Lung (tissue), 12 donors: Measurements from ENCODE around the gene UAP1. TPM values are rescaled to one million over a fixed set of nuclear protein-coding genes. Genes with fewer than 3 reads are reported as not detected.

Experiments
- ATAC-seq: fragments of 200-7000 bp; cut with Tn5 transposase; one replicate; pipeline ENCODE4 v1.9.1; 2020; ENCODE audit warnings: moderate number of reproducible peaks; ENCODE audit not compliant: insufficient read depth, low FRiP score
- DNase-seq, 3 donors: peaks; one replicate each; pipeline ENCODE4 v3.0.0-alpha.2; 2013 to 2017
- H3K27ac ChIP-seq, 2 donors: one replicate each; pipeline ENCODE4 v1.5.1; 2013; ENCODE audit warnings: mild to moderate bottlenecking in 2 of 2, moderate library complexity in 2 of 2, control low read depth in 1 of 2, inconsistent platforms in 1 of 2, low read depth in 1 of 2, low read length in 1 of 2
- H3K27me3 ChIP-seq, 3 donors: one replicate each; pipeline ENCODE4 v1.5.1; 2013; ENCODE audit warnings: low read length in 2 of 3; ENCODE audit not compliant: control insufficient read depth in 3 of 3, insufficient read depth in 3 of 3
- H3K36me3 ChIP-seq, 4 donors: one replicate each; pipeline ENCODE4 v1.5.1; 2013; ENCODE audit warnings: low read length in 4 of 4, mild to moderate bottlenecking in 1 of 4, moderate library complexity in 1 of 4; ENCODE audit not compliant: control insufficient read depth in 4 of 4, insufficient read depth in 4 of 4
- H3K4me1 ChIP-seq, 5 donors: one replicate each; pipeline ENCODE4 v1.5.1; 2013; ENCODE audit warnings: low read length in 5 of 5, mild to moderate bottlenecking in 2 of 5, moderate library complexity in 1 of 5; ENCODE audit not compliant: control insufficient read depth in 5 of 5, insufficient read depth in 5 of 5
- H3K4me3 ChIP-seq: one replicate; pipeline ENCODE4 v1.5.1; 2013; ENCODE audit warnings: mild to moderate bottlenecking, control low read depth, moderate library complexity
- H3K9ac ChIP-seq, 2 donors: one replicate each; pipeline ENCODE4 v1.5.1; 2013; ENCODE audit warnings: low read length in 2 of 2, control low read depth in 1 of 2; ENCODE audit not compliant: insufficient read depth in 1 of 2
- H3K9me3 ChIP-seq, 4 donors: one replicate each; pipeline ENCODE4 v1.5.1; 2013; ENCODE audit warnings: low read length in 3 of 4, mild to moderate bottlenecking in 1 of 4, moderate library complexity in 1 of 4; ENCODE audit not compliant: control insufficient read depth in 4 of 4, insufficient read depth in 3 of 4
- CTCF ChIP-seq: IDR thresholded peaks from 2 replicates; pipeline ENCODE4 v1.5.1; 2012; ENCODE audit warnings: mild to moderate bottlenecking; ENCODE audit errors: control extremely low read depth, extremely low read depth
- WGBS, 2 donors: extraction: QIAGEN DNeasy Blood & Tissue Kit; methylation state at CpG; one replicate each; pipeline ENCODE4 v1.1.7; 2013; 5-methylcytosine and 5-hydroxymethylcytosine counted together
- polyA plus RNA-seq, 2 donors: library from polyadenylated mRNA; stranded (reverse); fragments of 200-250 nt; gene quantifications; one replicate each; pipeline ENCODE4 v1.2.1, GENCODE V29; 2013
- total RNA-seq, 2 donors: library from RNA; depleted of rRNA in 1 of 2; stranded (reverse); fragments of >200 nt in 1 of 2; gene quantifications; one replicate each; pipeline ENCODE4 v1.2.1, GENCODE V29; 2014 to 2021
- donor health status: control.
- donor health status: control.
- donor health status: Bipolar disorder and iron deficiency.
- donor health status: healthy.
- donor health status: DM: yes; HTN: yes; CAD: no.

UAP1 gene
- total and polyA plus RNA-seq, 4 donors, result 34.7 to 43.4 (median 39.2) TPM

- DNase-seq (peak; percentile 54 to 82 (median 60)), ATAC-seq (no peak)
- H3K9ac ChIP-seq, result no peak overlapping the region
- H3K27me3 ChIP-seq, result no peaks in the 10 kb centered on the region
- peaks cover 0 to 10% (median 5%) of the 10 kb centered on the region in 4 donors for H3K9me3 ChIP-seq
- peaks cover 0 to 3% (median 0%) of the 10 kb centered on the region in 4 donors for H3K36me3 ChIP-seq
- no peak for TF ChIP-seq CTCF
- H3K4me1 ChIP-seq, result peaks cover 0 to 7% (median 3%) of the 10 kb centered on the region in 5 donors
- H3K4me3 ChIP-seq, result no peak overlapping the region
- H3K27ac ChIP-seq, result no peak overlapping the region
- WGBS, 2 donors, result 59 to 60% methylated on average over 8 of the region's 8 CpGs
Measured at GRCh38 chr1:162612606-162613400, 51.3 kb downstream of the UAP1 start.

- H3K36me3 ChIP-seq, result no peaks in the 10 kb centered on the region
- WGBS, 2 donors, result 95 to 100% methylated on average over 1 of the region's 1 CpG
- peaks cover 0 to 10% (median 4%) of the 10 kb centered on the region in 4 donors for H3K9me3 ChIP-seq
- no peaks in the 10 kb centered on the region for H3K27me3 ChIP-seq
- peaks cover 0 to 9% (median 3%) of the 10 kb centered on the region in 5 donors for H3K4me1 ChIP-seq
- H3K9ac ChIP-seq, result no peak overlapping the region
- no peak for DNase-seq
- no peak for TF ChIP-seq CTCF
- H3K27ac ChIP-seq, result no peak overlapping the region
- H3K4me3 ChIP-seq, result no peak overlapping the region
- no peak for ATAC-seq
Measured at GRCh38 chr1:162616848-162617247, 55.3 kb downstream of the UAP1 start.

- WGBS, 2 donors, result 96 to 97% methylated on average over 1 of the region's 1 CpG
- Histone ChIP-seq H3K4me1 (peaks cover 0 to 9% (median 3%) of the 10 kb centered on the region in 5 donors), H3K27ac (no peak overlapping the region), H3K36me3 (no peaks in the 10 kb centered on the region), H3K9ac (no peak overlapping the region), H3K4me3 (no peak overlapping the region), H3K9me3 (peaks cover 0 to 10% (median 4%) of the 10 kb centered on the region in 4 donors), H3K27me3 (no peaks in the 10 kb centered on the region)
- DNase-seq (no peak), ATAC-seq (no peak)
- no peak for TF ChIP-seq CTCF
Measured at GRCh38 chr1:162617513-162617912, 56.0 kb downstream of the UAP1 start.
